MM.1S (cell line): ENCODE results near the gene SCO1.

Experiments used
- CTCF ChIP-seq: fragments of 300-600 bp; sonication (generic); IDR thresholded peaks from 2 replicates; pipeline ENCODE4 v1.5.1; 2016; ENCODE audit warnings: antibody characterized with exemption, low read length, mixed read lengths
- EZH2 ChIP-seq: fragments of 300-600 bp; sonication (generic); optimal IDR thresholded peaks from 2 replicates; pipeline ENCODE3; 2017; ENCODE audit warnings: low read depth, mild to moderate bottlenecking, antibody characterized with exemption, low read length, mixed read lengths
- EZH2phosphoT487 ChIP-seq: fragments of 300-600 bp; sonication (generic); IDR thresholded peaks from 2 replicates; pipeline ENCODE4 v1.6.1; 2018; ENCODE audit warnings: antibody characterized with exemption, low read length

- no peak for TF ChIP-seq CTCF
- no peak for TF ChIP-seq EZH2
- TF ChIP-seq EZH2phosphoT487: no peak
These were observed 18.9 kb upstream of the SCO1 start for GRCh38 chr17:10716218-10716617.
